Measurements from ENCODE around the gene CCNF. TPM values are rescaled to one million over a fixed set of nuclear protein-coding genes. Genes with fewer than 3 reads are reported as not detected.

Gene CCNF
- total RNA-seq, 1 experiment from 2014 or later: 60.8 TPM

DNA sequence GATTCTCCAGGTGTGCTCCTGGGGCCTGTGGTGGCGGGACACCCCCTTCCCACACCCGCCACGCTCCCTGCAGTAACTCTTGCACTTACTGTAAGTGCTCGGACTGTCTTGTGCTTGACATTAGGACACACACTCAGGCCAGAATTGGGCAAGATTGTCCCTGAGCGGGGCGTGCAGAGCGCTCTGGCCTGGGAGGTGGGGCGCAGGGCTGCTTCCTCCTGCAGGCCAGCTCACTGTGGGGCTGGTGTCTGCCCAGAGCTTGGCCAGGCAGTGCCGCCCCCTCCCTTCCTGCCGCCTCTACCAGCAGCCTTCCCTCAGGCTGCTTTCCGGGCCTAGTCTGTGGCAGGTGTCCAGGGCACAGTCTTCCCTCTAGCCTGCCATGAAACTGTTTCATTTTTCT lies 78.4 kb downstream of the CCNF start:
- Histone ChIP-seq H3K9me2 (ENCODE audit: insufficient read depth) (no peaks in the 10 kb centered on the region), H3K4me3 (replicated peaks in 1 of 2; ENCODE audit: low read depth in 1 of 2, low read length in 2 of 2) (no peak overlapping the region), H3K4me2 (ENCODE audit: low read length) (no peak overlapping the region), H3K9ac (ENCODE audit: low read length) (no peak overlapping the region), H3K79me2 (ENCODE audit: insufficient read depth, low read length) (no peaks in the 10 kb centered on the region), H3K9me3 (ENCODE audit: control insufficient read depth in 1 of 2, insufficient read depth in 1 of 2, low read depth in 1 of 2, low read length in 2 of 2) (no peaks in the 10 kb centered on the region), H4K20me1 (ENCODE audit: insufficient read depth) (no peaks in the 10 kb centered on the region), H3K27ac (ENCODE audit: low read depth, low read length) (no peak overlapping the region), H3K4me1 (ENCODE audit: control insufficient read depth in 1 of 2, insufficient read depth in 2 of 2, low read length in 2 of 2) (peaks cover under 1 to 8% of the 10 kb centered on the region in 2 experiments), H3K27me3 (ENCODE audit: insufficient read depth, low read length) (no peaks in the 10 kb centered on the region), H2AFZ (ENCODE audit: low read depth, low read length, poor library complexity, severe bottlenecking) (no peak overlapping the region), H3K36me3 (ENCODE audit: control insufficient read depth in 1 of 2, insufficient read depth in 2 of 2, low read length in 2 of 2) (no peaks in the 10 kb centered on the region)
- no TSS peak for BruUV-seq (replicated peaks)
- POLR2A ChIA-PET: no interaction called here
- TF ChIP-seq EZH2phosphoT487 (IDR thresholded peaks at IDR 0.05; ENCODE audit: borderline replicate concordance) (no peak), ZNF274 (IDR thresholded peaks at IDR 0.05; ENCODE audit: low read depth, low read length) (no peak), ELF1 (IDR thresholded peaks at IDR 0.05; ENCODE audit: borderline replicate concordance, low read depth) (no peak), CBX3 (IDR thresholded peaks at IDR 0.05; ENCODE audit: low read depth) (no peak), RAD21 (IDR thresholded peaks at IDR 0.05; ENCODE audit: low read depth) (no peak), CEBPB (IDR thresholded peaks at IDR 0.05; ENCODE audit: low read depth) (no peak), REST (IDR thresholded peaks at IDR 0.05; ENCODE audit: low read depth) (no peak), TCF7L2 (IDR thresholded peaks at IDR 0.05; ENCODE audit: borderline replicate concordance, extremely low read depth, insufficient read depth, insufficient read length) (no peak)
- intact Hi-C loops (cut with micrococcal nuclease): loop anchor here (10.0 kb wide), 2 partner anchors 243 to 313 kb away; partner anchors contain the start of genes CASKIN1 and RNPS1
- DNase-seq (ENCODE audit: low read depth, low spot score) (no peak), ATAC-seq (no peak)
- CTCF ChIA-PET: no interaction called here
- RAD21 ChIA-PET (ENCODE audit: low non-redundant PET in 1 of 2, low total read pairs in 2 of 2, uncharacterized antibody in 2 of 2, unreplicated experiment in 2 of 2): no interaction called here

Small RNA genes lying within 50 kb of the gene (microRNA-seq; reads per million reads assigned to microRNA genes)
- gene MIR6767 (ENCODE audit: borderline number of aligned reads): 2.0 reads per million
- gene MIR6768 (ENCODE audit: borderline number of aligned reads): 1.2 reads per million

Other genes with a start within 250 kb of the CCNF start
- gene CASKIN1, start 232.8 kb upstream of the CCNF start, total RNA-seq (2021; ENCODE audit: unreplicated experiment): 5.9 TPM
- 58.7 TPM for gene MLST8, start 224.0 kb upstream of the CCNF start, total RNA-seq (2021; ENCODE audit: unreplicated experiment)
- gene BRICD5, start 218.6 kb upstream of the CCNF start, total RNA-seq (2021; ENCODE audit: unreplicated experiment): 9.8 TPM
- 32.6 TPM for gene PGP, start 214.6 kb upstream of the CCNF start, total RNA-seq (2021; ENCODE audit: unreplicated experiment)
- gene E4F1, start 205.9 kb upstream of the CCNF start, total RNA-seq (2021; ENCODE audit: unreplicated experiment): 40.7 TPM
- gene DNASE1L2, start 193.0 kb upstream of the CCNF start, total RNA-seq (2021; ENCODE audit: unreplicated experiment): 1.9 TPM
- 140 TPM for gene ECI1, start 177.9 kb upstream of the CCNF start, total RNA-seq (2021; ENCODE audit: unreplicated experiment)
- gene RNPS1, start 161.3 kb upstream of the CCNF start, total RNA-seq (2021; ENCODE audit: unreplicated experiment): 257 TPM
- 5.4 TPM for gene ABCA3, start 88.7 kb upstream of the CCNF start, total RNA-seq (2021; ENCODE audit: unreplicated experiment)
- 26.5 TPM for gene TEDC2, start 30.7 kb downstream of the CCNF start, total RNA-seq (2021; ENCODE audit: unreplicated experiment)
- 0.30 TPM for gene NTN3, start 41.9 kb downstream of the CCNF start, total RNA-seq (2021; ENCODE audit: unreplicated experiment)
- 24.6 TPM for gene TBC1D24, start 45.7 kb downstream of the CCNF start, total RNA-seq (2021; ENCODE audit: unreplicated experiment)
- 187 TPM for gene ATP6V0C, start 84.5 kb downstream of the CCNF start, total RNA-seq (2021; ENCODE audit: unreplicated experiment)
- gene AMDHD2, start 90.9 kb downstream of the CCNF start, total RNA-seq (2021; ENCODE audit: unreplicated experiment): 42.9 TPM
- 0.32 TPM for gene CEMP1, start 102.0 kb downstream of the CCNF start, total RNA-seq (2021; ENCODE audit: unreplicated experiment)
- 36.1 TPM for gene PDPK1, start 108.6 kb downstream of the CCNF start, total RNA-seq (2021; ENCODE audit: unreplicated experiment)